NCI-H774 (cell line): ENCODE data around the gene ARL16.
"Not testable (repeated sequence)": the region's sequence is repeated elsewhere in the genome, so short reads cannot be mapped to it uniquely, and the experiment has no call there.

Experiments
- DNase-seq: peaks from one replicate; lab custom pipeline; 2025; lab: John Stamatoyannopoulos, UW

ARL16 gene

DNA sequence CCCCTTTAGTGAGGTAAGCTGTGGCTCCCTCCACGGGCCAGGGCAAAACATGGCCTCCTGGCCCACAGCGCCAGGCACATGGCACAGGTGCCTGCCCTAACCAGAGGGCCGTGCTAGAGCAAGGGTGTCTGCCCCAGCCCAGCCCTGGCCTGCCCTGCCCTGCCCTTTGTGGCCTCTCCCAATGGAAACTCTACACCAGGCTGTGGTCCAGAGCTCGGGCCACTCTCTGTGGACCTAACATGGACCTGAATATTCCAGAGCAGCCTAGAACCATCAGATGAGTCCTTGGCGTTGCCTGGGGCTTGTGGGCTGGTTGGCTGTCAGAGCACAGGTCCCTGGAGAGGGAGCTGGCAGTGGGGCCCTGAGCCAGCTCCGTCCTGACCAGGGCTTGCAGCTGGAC lies 11.6 kb upstream of the ARL16 start:
- no peak for DNase-seq

- DNase-seq: no peak
Observed at GRCh38 chr17:81694810-81695209, 11.2 kb upstream of the ARL16 start.

- no peak for DNase-seq
Observed at GRCh38 chr17:81693509-81694210, 10.1 kb upstream of the ARL16 start.

DNA sequence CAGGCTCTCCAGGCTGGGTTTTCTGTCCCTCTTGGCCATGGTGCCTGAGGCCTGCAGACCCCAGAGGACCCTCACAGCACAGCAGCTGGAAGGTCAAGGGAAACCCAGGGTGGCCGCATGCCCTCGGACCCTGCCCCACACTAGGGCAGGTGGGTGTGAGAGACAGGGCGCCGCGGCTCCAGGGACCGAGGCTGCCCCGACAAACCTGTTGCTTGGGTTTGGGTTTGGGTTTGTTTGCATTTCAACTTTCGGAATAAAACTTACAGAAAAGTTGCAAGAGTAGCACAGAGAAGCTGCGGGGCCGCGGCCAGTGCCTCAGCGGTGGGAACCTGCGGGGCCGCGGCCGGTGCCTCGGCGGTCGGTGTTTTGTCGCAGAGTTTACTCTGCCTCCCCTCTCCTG lies 8.0 kb upstream of the ARL16 start:
- DNase-seq: no peak

- no peak for DNase-seq
Observed at GRCh38 chr17:81691196-81691595, 7.6 kb upstream of the ARL16 start.

- DNase-seq: no peak
Observed at GRCh38 chr17:81690549-81690948, 7.0 kb upstream of the ARL16 start.

DNA sequence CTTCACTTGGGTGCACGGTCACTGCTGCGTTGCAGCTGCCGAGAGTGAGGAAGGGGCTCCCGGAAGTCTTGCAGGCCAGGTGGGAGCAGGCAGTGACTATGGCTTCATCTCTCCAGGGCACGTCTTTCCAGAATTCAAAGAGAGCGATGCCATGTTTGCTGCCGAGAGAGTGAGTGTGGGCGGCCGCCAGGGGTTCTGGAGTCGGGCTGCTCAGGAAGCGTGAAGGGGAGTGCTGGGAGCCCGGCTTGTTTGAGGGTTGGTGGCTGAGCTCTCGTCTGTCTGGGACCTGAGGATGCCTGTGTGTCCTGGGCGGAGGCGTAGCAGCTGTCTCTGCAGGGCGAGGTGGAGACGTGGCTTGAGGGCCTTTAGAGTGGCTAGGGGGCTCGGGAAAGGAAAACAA lies 6.5 kb upstream of the ARL16 start:
- DNase-seq: no peak

DNA sequence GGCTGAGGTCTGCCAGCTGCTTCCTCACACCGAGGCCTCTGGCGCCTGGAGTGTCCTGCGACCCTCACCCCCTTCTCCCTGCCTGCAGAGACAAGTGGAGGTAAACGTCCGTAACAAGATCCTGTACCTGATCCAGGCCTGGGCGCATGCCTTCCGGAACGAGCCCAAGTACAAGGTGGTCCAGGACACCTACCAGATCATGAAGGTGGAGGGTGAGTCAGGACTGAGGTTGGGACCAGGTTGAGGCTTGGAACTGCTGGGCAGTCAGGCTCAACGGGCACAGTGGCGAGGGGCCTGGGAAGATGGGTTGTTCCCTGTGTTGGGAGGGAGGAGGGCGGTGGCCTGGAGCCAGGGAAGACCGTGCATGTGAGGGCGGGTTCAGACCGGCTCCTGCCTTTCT lies 5.0 kb upstream of the ARL16 start:
- no peak for DNase-seq

GRCh38 chr17:81687770-81688541 lies 4.4 kb upstream of the ARL16 start:
- DNase-seq: no peak

DNA sequence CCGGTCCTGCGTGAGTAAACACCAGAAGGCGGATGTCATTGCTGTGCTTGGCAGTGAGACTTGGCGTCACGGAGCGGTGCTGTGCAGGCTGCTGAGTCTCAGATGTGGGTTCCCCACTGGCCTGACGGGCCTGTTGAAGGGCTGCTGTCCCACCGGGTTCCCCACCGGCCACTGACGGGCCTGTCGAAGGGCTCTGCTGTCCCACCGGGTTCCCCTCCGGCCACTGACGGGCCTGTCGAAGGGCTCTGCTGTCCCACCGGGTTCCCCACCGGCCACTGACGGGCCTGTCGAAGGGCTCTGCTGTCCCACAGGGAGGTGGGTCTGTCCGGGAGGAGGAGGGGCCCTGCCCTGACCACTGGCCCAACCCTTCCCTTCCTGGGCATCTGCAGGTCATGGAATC lies 3.0 kb upstream of the ARL16 start:
- no peak for DNase-seq

GRCh38 chr17:81685108-81685507 lies 1.5 kb upstream of the ARL16 start:
- DNase-seq: no peak

DNA sequence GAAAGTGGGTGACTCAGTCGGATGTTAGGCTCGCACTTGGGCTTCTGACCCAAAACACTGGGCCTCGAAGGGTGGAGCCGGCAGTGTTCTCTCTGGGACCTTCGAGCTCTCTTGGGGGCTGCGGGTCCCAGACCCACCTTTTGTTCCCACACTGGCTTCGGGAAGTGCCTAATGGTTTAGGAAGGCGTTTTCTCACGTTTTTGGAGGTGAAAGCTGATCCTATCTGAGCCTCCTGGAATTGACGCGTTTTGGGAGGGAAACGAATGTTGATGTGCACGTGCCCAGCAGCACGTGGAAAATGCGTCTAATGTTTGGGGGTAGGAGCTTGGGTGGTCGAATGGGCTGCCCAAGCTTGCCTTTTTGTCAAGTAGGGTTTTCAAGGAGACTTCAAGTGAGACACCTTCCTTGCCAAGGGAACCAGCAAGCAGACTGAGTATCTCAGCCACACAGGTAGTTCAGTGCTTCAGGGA lies 880 bp upstream of the ARL16 start:
- DNase-seq: no peak

GRCh38 chr17:81683208-81683583 lies 401 bp downstream of the ARL16 start:
- no peak for DNase-seq

DNA sequence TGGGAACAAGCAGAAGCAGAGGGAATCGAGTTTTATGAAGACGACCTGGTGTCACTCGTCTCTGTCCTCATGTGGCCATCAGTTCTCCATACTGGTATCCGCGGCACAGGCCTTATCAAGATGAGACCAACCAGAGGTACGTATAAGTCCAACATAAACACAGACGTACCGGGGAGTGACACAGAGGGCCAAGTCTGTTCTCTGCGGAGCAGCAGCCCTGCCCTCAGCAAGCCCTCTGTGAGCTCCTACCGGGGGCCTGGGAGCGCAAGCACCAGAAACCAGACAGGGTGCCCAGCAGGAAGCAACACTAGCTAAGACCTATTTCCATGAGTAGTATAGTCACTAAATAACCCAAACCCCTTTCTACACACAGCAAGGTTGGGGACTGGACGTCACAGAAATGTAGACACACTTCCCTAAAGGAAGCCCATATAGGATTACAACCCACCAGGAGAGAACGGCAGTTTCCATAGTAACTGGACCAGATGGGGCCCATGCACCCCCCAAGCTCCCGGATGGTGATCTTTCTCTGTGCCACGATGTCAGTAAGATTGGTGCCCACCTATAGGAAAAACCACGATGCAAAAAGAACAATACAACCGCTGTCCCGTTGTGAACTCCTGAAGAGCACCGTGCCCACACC lies 911 bp downstream of the ARL16 start:
- DNase-seq: no peak

DNA sequence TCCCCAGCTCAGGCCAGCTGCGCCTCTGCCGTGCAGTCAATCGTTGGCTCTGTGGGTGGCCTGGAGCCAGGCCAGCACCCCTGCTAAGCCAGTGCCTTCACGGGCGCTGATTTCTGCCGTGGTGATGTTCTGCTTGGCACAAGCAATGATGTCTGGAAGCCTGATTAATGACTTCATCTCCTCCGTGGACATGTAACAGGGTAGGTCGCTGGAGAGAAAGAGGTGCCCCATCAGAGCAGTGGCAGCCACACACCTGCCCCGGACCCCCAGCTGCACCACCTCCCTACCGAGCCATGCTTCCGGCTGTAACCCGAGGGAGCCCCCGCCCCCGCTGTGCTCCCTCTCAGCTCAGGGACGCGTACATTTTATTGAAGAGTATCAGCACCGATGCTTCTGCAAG lies 1.9 kb downstream of the ARL16 start:
- no peak for DNase-seq

- DNase-seq: no peak
Observed at GRCh38 chr17:81680150-81680549, 3.4 kb downstream of the ARL16 start.

- no peak for DNase-seq
Observed at GRCh38 chr17:81676906-81677305, 6.7 kb downstream of the ARL16 start.

- not testable (repeated sequence) for DNase-seq
Observed at GRCh38 chr17:81675515-81676221, 7.9 kb downstream of the ARL16 start.

GRCh38 chr17:81673561-81674258 lies 9.9 kb downstream of the ARL16 start:
- DNase-seq: no peak

DNA sequence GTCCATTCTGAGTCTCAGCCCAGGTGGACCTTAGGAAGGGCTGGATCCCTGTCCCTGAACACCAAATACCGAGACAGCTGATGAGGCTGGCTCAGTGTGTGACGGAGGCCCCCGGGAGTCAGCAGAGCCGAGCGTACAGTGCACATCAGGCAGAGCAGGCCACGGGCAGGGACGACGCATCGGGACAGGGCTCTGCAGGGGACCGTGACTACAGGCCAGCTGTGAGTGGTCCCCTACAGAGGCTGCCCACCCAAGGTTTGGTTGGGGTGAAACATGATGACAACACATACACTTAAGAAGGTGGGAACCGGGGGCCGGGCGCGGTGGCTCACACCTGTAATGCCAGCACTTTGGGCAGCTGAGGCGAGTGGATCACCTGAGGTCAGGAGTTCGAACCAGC lies 10.6 kb downstream of the ARL16 start:
- DNase-seq: no peak

DNA sequence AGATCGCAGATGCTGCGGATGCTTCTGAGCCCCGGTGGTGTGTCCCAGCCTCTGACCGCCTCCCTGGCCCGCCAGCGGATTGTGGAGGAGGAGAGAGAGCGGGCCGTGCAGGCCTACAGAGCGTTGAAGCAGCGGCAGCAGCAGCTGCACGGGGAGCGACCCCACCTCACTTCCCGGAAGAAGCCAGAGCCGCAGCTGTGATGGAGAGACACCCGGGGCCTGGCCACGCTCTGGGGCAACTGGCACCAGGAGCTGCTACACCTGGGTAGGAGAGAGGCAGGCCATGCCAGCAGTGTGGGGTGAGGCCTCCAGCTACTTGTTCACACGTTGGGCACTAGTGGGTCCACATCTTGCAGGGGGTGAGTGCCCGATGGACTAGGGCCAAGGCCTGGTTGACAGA lies 11.1 kb downstream of the ARL16 start:
- no peak for DNase-seq

DNA sequence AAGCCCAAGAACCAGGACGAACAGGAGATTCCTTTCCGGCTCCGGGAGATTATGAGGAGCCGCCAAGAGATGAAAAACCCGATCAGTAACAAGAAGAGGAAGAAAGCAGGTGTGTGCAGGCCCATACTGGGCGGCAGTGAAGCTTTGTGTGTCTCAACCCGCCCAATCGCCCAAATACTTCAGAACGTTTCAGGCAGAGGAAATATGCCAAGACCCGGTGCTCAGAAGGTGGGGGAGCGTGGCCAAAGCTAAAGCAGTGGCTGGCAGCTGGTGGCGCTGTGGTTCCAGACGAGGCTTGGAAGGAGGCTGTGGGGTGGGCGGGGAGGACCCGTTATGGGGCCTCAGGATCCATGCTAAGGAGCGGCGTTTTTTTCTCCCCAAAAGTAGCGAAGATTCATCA lies 15.8 kb downstream of the ARL16 start:
- no peak for DNase-seq
